DOHH2 (cell line): ENCODE data around the gene TOR1AIP2.

Experiments
- H3F3A ChIP-seq: fragments of 200-600 bp; sonication (generic), shearing (Covaris generic); 2 replicates; pipeline ENCODE4 v1.6.0; 2016; ENCODE audit warnings: antibody characterized with exemption, mild to moderate bottlenecking; ENCODE audit not compliant: control insufficient read depth, insufficient read depth
- H3K27ac ChIP-seq: fragments of 200-600 bp; sonication (generic); 2 replicates; pipeline ENCODE4 v1.5.1; 2014; ENCODE audit warnings: low read depth, mild to moderate bottlenecking, low read length, moderate library complexity
- H3K27me3 ChIP-seq: fragments of 200-600 bp; sonication (generic); 2 replicates; pipeline ENCODE4 v1.6.1; 2014; ENCODE audit warnings: mild to moderate bottlenecking, low read length, mixed read lengths; ENCODE audit not compliant: control insufficient read depth
- H3K36me3 ChIP-seq: fragments of 200-600 bp; sonication (generic); 2 replicates; pipeline ENCODE4 v1.6.1; 2014; ENCODE audit warnings: mild to moderate bottlenecking, low read length, moderate library complexity, mixed read lengths; ENCODE audit not compliant: control insufficient read depth
- H3K4me1 ChIP-seq: fragments of 200-600 bp; sonication (generic); 2 replicates; pipeline ENCODE4 v1.6.1; 2014; ENCODE audit warnings: mild to moderate bottlenecking, low read length, mixed read lengths; ENCODE audit not compliant: control insufficient read depth
- H3K4me2 ChIP-seq: fragments of 200-600 bp; sonication (generic); 2 replicates; pipeline ENCODE4 v1.6.0; 2014; ENCODE audit warnings: mild to moderate bottlenecking, low read length, moderate library complexity
- H3K4me3 ChIP-seq: fragments of 200-600 bp; sonication (generic); 2 replicates; pipeline ENCODE4 v1.5.1; 2014; ENCODE audit warnings: mild to moderate bottlenecking, low read length, mixed read lengths
- H3K79me2 ChIP-seq: fragments of 200-600 bp; sonication (generic); 2 replicates; pipeline ENCODE4 v1.6.1; 2014; ENCODE audit warnings: mild to moderate bottlenecking, low read length, mixed read lengths; ENCODE audit not compliant: control insufficient read depth
- H3K9me2 ChIP-seq: fragments of 200-600 bp; sonication (generic); replicated peaks from 2 replicates; pipeline ENCODE4 v1.6.1; 2014; ENCODE audit warnings: mild to moderate bottlenecking, low read length, mixed read lengths; ENCODE audit not compliant: control insufficient read depth
- H3K9me3 ChIP-seq: fragments of 200-600 bp; sonication (generic); 2 replicates; pipeline ENCODE4 v1.6.1; 2014; ENCODE audit warnings: antibody characterized with exemption, low read length, mixed read lengths; ENCODE audit not compliant: control insufficient read depth, insufficient read depth
- H4K20me1 ChIP-seq: fragments of 200-600 bp; sonication (generic); 2 replicates; pipeline ENCODE4 v1.6.0; 2014; ENCODE audit warnings: low read depth, mild to moderate bottlenecking, antibody characterized with exemption, low read length, moderate library complexity; ENCODE audit not compliant: control insufficient read depth, insufficient read depth
- CTCF ChIP-seq: fragments of 200-600 bp; sonication (generic); IDR thresholded peaks from one replicate; pipeline ENCODE4 v1.5.1; 2014; ENCODE audit warnings: antibody characterized with exemption, mild to moderate bottlenecking, low read depth, low read length; ENCODE audit not compliant: poor library complexity, severe bottlenecking
- EZH2phosphoT487 ChIP-seq: fragments of 200-600 bp; sonication (generic); IDR thresholded peaks from 2 replicates; pipeline ENCODE4 v1.6.1; 2017; ENCODE audit warnings: borderline replicate concordance, mild to moderate bottlenecking, antibody characterized with exemption, low read length, moderate library complexity, mixed read lengths

The TOR1AIP2 gene

DNA sequence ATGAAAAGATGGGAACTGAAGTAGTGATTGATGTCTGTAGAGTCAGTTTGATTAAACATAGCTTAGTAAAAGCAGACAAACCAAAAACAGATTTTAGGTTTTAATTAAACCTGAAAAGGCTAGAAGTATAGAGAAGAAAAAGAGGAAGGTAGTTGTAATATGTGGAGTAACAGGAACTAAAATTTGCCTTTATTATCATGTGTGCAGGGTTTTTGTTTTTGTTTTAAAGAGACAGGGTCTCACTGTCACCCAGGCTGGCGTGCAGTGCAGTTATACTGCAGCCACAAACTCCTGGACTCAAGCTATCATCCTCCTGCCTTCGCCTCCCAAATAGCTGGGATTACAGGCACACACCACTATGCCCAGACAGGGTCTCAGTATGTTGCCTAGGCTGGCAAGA is 10.5 kb upstream of the TOR1AIP2 start:
- no peaks in the 10 kb centered on the region for H4K20me1 ChIP-seq
- peak overlapping the region; percentile 71 for H3K27ac ChIP-seq
- no peaks in the 10 kb centered on the region for H3K9me2 ChIP-seq
- peak overlapping the region; percentile 46 for H3K4me3 ChIP-seq
- H3K79me2 ChIP-seq, result peaks cover 26% of the 10 kb centered on the region
- H3K4me2 ChIP-seq, result peak overlapping the region; percentile 59
- H3F3A ChIP-seq, result peaks cover 18% of the 10 kb centered on the region
- H3K4me1 ChIP-seq, result peaks cover 61% of the 10 kb centered on the region
- no peaks in the 10 kb centered on the region for H3K9me3 ChIP-seq
- TF ChIP-seq CTCF (no peak), EZH2phosphoT487 (no peak)
- H3K27me3 ChIP-seq, result no peaks in the 10 kb centered on the region
- H3K36me3 ChIP-seq, result peaks cover 35% of the 10 kb centered on the region

DNA sequence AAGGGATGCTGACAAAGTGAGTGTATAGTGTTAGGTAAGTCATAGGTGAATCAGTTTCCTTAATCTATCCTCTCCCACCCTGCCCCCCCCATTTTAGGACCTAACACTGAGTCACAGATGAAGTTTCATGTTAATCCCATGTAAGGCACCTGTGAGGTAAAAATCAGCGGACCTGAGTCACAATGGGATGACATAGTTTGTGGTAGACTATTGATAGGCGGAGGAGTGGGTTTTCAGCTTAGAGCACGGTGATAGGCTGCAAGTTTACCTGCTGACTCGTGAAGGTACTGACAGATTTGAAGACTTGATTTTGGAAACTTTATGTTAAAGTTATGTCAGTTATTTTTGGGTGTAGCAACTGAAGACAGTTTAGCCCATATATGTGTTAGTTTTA is 6.1 kb upstream of the TOR1AIP2 start:
- TF ChIP-seq CTCF, result no peak
- no peak for TF ChIP-seq EZH2phosphoT487
- Histone ChIP-seq H3K36me3 (peaks cover 28% of the 10 kb centered on the region), H4K20me1 (no peaks in the 10 kb centered on the region), H3K27me3 (no peaks in the 10 kb centered on the region), H3K4me2 (peak overlapping the region; percentile 71), H3K4me1 (peaks cover 63% of the 10 kb centered on the region), H3K9me3 (no peaks in the 10 kb centered on the region), H3K9me2 (no peaks in the 10 kb centered on the region), H3F3A (peaks cover 28% of the 10 kb centered on the region), H3K79me2 (peaks cover 39% of the 10 kb centered on the region), H3K4me3 (peak overlapping the region; percentile 95), H3K27ac (peak overlapping the region; percentile 96)

DNA sequence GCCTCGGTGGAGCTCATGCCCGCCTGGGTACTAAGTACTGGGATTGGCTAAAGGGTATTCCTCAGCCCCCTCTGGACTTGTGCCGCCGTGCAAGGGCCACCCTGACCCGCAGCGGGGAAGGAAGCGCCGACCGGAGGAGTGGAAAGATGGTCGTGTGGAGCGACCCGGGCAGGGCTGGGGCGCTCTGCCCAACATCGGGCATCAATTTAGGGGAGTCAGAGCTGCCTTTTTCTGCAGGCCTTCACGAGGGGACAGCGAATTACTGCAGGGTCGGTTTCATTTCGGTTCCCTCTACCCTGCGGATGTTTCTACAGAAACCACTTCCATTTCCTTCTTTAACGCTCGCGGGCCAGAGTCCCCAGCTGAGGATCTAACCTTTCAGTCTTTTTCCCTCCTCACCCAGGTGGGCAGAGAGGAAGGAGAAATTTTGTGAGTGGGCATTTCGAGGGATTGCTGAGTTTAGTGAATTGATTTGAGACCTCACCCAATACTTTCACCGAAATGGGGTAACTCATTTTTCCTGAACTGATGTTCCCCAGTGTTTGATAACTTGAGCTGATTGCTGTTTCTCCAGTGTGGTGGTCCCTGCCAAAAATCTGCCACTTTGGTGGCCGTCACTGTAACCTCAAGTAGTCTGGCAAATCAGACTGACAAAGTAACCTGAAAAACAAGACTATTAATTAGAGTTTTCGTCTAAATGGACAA is 5.6 kb upstream of the TOR1AIP2 start:
- no peaks in the 10 kb centered on the region for H3K9me2 ChIP-seq
- no peaks in the 10 kb centered on the region for H3K27me3 ChIP-seq
- peaks cover 35% of the 10 kb centered on the region for H3K79me2 ChIP-seq
- TF ChIP-seq CTCF (peak; percentile 19), EZH2phosphoT487 (no peak)
- H3K27ac ChIP-seq, result peak overlapping the region; percentile 96
- H3K4me1 ChIP-seq, result peaks cover 62% of the 10 kb centered on the region
- no peaks in the 10 kb centered on the region for H3K9me3 ChIP-seq
- peaks cover 28% of the 10 kb centered on the region for H3F3A ChIP-seq
- peak overlapping the region; percentile 71 for H3K4me2 ChIP-seq
- H4K20me1 ChIP-seq, result no peaks in the 10 kb centered on the region
- H3K36me3 ChIP-seq, result peaks cover 28% of the 10 kb centered on the region
- peak overlapping the region; percentile 95 for H3K4me3 ChIP-seq
